Measurements from ENCODE around the gene LRRC55.

Gene LRRC55

GRCh38 chr11:57203882-57204480 lies 22.2 kb downstream of the LRRC55 start:
- no peak for DNase-seq

GRCh38 chr11:57205041-57205641 lies 23.4 kb downstream of the LRRC55 start:
- no peak for DNase-seq

GRCh38 chr11:57207168-57207567 lies 25.4 kb downstream of the LRRC55 start:
- DNase-seq, result no peak

- DNase-seq, result no peak
Measured at GRCh38 chr11:57210781-57211180, 29.0 kb downstream of the LRRC55 start.

DNA sequence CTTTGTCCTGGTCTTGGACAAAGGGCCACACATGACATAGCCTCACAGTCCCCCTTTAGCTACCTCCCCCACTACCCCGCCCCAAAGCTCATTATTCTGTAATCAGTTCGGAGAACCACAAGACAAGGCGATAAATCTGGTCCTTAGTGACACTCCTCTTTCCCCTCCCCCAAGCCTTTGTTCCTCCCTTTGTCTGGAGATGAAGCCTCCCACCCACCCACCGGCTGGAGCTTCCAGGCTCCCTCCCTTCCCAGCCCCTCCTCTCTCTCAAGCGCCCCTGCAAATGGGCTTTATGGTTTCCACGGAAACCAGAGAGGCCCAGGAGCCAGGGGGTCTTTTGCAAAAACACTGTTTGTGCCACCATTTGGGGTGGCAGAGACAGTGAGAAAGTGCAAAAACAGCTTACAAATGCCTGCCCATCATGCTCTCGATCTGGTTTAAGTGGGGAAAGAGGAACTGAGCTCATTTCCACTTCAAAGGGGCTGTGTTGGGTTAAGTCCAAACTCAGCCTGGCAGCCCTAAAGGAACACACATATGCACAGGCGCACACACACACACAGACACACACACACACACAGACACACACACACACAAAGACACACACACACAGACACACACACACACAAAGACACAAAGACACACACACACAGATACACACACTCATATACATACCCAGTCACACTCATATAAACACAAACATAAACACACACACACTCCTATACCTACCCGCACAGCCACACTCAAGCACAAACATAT lies 31.8 kb downstream of the LRRC55 start:
- DNase-seq, result no peak

DNA sequence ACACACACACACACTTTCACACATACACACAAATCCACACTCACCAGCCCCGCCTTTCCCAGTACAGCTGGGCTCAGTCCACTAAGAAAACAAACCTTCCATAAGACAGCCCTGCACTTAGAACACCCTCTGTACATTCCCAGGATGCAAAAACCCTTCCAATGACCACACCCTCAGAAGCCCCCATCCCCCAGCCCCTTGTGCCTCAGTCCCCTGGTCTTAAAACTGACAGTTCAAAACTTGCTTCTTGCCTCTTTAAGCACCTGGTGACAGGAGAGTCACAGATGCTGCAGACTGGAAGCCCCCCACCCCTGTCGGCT lies 32.3 kb downstream of the LRRC55 start:
- no peak for DNase-seq

DNA sequence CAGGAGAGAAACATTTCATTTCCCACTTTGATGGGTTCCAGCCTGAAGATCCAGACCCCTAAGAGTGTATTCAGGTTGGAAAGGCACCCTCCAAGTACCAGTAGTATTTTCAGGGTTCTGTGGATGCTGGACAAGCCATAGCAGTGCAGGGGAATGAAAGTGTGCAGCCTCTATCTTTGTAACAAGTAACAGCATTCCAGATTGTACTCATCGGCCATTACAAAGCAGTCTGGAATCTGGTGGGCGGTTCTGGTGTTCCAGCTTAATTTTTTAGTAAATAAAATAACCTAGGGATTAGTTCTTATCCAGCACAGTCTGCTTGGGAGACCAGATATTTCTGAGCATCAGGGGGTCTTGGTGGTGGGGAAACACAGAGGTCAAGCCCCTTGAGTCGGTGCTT lies 32.7 kb downstream of the LRRC55 start:
- DNase-seq, result no peak

DNA sequence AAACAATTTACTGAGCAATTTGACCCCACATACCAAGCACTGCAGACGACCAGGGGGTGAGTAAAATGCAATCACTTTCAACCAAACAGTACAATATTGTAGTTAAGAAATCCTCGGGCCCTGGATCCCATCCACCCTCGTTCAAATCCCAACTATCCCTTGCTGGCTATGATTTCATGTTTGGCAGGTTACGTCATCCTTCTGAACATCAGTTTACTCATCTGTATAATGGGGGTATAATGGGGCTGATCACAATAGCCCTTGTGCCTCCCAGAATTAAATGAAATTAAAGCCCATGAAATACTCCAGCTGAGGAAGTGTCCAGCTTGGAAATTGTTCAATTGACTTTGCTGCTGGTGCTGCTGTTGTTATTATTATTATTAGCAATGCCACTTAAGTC lies 34.7 kb downstream of the LRRC55 start:
- DNase-seq, result no peak

DNA sequence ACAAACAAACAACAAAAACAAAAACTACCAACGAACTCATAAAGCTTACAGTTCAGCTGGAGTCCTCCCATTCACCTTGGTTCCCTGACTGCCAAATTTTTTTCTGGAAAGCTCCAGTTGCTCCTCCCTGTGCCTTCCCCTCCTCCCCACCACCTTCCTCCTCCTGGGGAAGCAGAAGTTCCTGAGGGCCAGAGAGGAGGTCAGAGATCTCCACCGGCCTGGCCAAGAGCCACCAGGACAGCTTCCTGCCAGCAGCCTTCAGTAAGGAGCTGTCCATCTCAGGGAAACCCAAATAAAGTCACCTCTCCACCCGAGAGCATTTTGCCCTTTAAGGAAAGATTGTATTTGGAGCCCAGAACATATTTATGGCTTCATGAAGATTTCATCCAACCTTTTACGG lies 35.3 kb downstream of the LRRC55 start:
- no peak for DNase-seq

- DNase-seq, result no peak
Measured at GRCh38 chr11:57219021-57219627, 37.4 kb downstream of the LRRC55 start.

GRCh38 chr11:57222239-57222638 lies 40.5 kb downstream of the LRRC55 start:
- no peak for DNase-seq

DNA sequence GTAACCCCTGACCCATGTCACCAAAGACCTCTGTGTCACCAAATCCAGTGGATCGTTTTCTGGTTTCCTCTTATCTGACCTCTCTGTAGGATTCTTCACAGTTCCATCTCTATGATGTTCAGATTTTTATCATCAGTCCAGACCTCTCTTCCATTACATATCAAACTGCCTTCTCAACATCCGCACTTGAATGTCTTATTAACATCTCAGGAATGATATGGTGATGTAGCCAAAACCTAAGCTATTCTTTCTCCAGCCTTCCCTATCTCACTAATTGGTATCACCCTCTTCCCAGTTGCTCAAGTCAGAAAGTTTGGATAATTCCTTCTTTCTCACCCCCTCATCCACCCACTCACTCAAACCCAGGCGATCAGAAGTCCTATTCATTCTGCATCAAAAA lies 41.8 kb downstream of the LRRC55 start:
- no peak for DNase-seq

DNA sequence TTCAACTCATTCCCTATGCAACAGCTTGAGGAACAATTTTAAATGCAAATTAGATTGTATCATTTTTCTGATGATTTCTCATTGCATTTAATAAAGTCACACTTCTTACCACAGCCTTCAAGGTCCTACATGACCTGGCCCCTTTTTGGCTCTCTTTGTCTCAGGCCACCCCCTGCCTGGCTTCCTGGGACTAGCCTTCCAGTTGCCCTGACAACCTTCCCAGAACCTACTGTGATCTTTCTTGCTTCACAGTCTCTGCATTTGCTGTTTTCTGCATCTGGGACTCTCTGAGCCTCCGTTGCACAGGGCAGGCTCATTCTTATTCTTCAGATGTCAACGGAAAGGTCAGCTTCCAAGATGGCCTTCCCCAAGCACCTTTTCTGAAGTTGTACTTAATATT lies 42.4 kb downstream of the LRRC55 start:
- DNase-seq, result no peak

GRCh38 chr11:57224537-57224936 lies 42.8 kb downstream of the LRRC55 start:
- DNase-seq, result no peak

GRCh38 chr11:57228600-57228999 lies 46.8 kb downstream of the LRRC55 start:
- no peak for DNase-seq

DNA sequence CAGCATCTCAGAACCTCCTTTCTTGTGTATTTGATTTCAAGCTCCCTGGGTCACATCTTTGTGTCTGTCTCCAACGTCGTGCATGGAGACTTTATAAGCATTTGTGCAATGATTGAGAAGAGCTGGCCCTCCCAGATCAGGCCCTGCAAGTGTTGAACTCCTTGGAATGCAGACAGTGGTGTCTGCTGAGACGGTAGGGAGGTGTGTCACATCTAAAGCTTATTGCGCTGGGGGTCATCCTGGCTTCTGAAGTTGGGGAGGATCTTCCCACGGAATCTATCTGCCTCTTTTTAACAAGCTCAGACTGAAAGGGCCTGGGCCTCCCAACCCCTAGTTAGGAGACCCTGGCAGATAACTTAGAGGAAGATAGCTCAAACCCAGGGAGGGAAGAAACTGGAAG lies 48.6 kb downstream of the LRRC55 start:
- DNase-seq, result no peak

GRCh38 chr11:57230791-57231538 lies 49.2 kb downstream of the LRRC55 start:
- DNase-seq, result no peak

- no peak for DNase-seq
Measured at GRCh38 chr11:57231539-57232253, 49.9 kb downstream of the LRRC55 start.

DNA sequence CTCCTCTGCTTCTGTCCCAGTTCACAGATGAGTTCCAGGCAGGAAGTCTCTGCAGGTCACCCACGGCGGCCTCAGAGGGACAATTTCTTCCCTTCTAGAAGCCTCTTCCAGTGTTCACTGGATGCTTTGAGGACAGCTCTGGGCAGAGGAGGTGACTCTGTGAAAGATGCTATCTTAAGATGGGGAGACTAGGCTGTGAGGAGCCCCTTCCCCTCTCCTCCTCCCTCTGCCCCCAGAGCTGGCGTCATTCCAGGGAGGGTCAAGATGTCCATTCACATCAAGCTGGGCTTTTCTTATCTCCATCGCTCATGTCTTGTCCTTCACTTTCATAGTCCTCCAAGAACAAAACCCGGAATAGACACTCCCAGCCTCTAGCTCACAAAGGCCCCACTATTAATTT lies 51.9 kb downstream of the LRRC55 start:
- DNase-seq, result no peak

GRCh38 chr11:57235761-57236703 lies 54.3 kb downstream of the LRRC55 start:
- DNase-seq, result no peak

DNA sequence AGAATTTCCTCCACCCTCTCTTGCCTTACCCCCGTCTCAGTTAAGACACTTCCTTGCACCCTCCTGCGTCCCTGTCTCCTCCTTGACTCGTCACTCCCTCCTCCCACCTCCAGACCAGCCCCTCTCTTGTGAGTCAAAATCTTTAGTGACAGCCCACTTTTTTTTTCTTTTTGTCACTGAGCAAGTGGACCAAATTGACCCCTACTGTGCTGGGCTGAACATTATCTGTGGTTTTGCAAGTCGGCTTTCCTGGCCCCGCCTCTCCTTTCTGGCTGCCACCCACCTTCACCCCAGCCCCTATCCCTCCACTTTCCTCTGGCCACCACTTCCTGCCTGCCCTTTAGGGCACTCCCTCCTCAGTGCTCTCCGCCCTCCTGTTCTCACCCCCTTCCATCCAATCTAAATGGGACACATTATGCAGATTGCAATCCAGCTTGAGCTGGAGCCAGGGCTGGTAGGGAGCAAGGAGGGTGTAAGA lies 55.5 kb downstream of the LRRC55 start, which contains the start of gene APLNR:
Gene APLNR (minus strand): TSS at position 47 of the 478 bp plus-strand sequence. CDS start 246 bp downstream, outside the sequence.
- DNase-seq, result no peak
